ENCODE measurements around the gene CDYL2.
A peak's percentile ranks its signal among the peaks of the same experiment; 100 is the strongest.

CDYL2 gene

DNA sequence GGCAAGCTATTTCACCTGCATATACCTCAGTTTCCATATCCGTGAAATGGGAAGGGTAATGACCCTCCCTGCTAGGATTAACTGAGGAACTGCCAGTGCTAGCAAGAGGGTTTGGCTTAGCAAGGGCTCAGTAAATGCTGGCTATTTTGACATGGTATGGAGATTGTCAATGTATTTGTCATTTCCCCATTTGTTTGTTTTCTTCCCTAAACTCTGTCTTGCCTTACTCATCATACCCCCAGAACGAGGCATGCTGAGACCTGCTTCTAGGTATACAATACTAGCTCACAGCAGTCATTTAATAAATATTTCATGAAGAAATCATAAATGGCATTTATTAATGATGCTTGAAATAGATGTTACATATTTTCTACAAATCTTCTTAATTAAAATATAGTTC, 139.6 kb downstream of the CDYL2 start:
- no peak for DNase-seq (ENCODE audit: extremely low read depth, insufficient read length)
- Histone ChIP-seq H3K27me3 (replicated peaks; ENCODE audit: control insufficient read depth, insufficient read depth, low read length) (no peaks in the 10 kb centered on the region), H3K36me3 (ENCODE audit: control insufficient read depth, insufficient read depth, low read length) (peaks cover 2% of the 10 kb centered on the region; the same call in 1 of the 2 replicates), H3K4me3 (replicated peaks; ENCODE audit: low read depth, low read length) (no peak overlapping the region)
- TF ChIP-seq, protein P1, sequence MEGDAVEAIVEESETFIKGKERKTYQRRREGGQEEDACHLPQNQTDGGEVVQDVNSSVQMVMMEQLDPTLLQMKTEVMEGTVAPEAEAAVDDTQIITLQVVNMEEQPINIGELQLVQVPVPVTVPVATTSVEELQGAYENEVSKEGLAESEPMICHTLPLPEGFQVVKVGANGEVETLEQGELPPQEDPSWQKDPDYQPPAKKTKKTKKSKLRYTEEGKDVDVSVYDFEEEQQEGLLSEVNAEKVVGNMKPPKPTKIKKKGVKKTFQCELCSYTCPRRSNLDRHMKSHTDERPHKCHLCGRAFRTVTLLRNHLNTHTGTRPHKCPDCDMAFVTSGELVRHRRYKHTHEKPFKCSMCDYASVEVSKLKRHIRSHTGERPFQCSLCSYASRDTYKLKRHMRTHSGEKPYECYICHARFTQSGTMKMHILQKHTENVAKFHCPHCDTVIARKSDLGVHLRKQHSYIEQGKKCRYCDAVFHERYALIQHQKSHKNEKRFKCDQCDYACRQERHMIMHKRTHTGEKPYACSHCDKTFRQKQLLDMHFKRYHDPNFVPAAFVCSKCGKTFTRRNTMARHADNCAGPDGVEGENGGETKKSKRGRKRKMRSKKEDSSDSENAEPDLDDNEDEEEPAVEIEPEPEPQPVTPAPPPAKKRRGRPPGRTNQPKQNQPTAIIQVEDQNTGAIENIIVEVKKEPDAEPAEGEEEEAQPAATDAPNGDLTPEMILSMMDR (IDR thresholded peaks at IDR 0.05; ENCODE audit: insufficient read depth, low read length, poor library complexity, severe bottlenecking), result no peak

DNA sequence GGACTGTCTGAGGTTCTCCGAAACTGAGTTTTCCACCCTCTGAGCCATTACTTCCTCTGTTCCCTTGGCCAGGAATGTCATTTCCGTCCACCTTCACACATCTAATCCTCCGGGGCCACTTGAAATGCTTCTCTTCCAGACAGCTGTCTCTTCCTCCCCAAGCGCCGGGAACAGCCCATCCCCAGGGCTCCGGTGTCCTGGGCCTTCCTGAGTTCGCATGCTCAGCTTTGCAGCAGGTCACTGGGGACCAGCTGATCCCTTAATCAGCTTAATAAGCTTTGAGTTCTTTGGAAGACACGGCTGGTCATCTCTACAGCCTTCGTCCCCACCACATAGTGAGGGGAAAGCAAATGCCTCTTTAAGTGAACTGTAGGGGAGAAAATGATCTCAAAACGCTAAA, 140.2 kb downstream of the CDYL2 start:
- TF ChIP-seq, protein P1 (IDR thresholded peaks at IDR 0.05; ENCODE audit: insufficient read depth, low read length, poor library complexity, severe bottlenecking), result no peak
- H3K4me3 ChIP-seq (replicated peaks; ENCODE audit: low read depth, low read length), result no peak overlapping the region
- no peak for DNase-seq (ENCODE audit: extremely low read depth, insufficient read length)
- no peaks in the 10 kb centered on the region for H3K27me3 ChIP-seq (replicated peaks; ENCODE audit: control insufficient read depth, insufficient read depth, low read length)
- no peaks in the 10 kb centered on the region for H3K36me3 ChIP-seq (ENCODE audit: control insufficient read depth, insufficient read depth, low read length)

DNA sequence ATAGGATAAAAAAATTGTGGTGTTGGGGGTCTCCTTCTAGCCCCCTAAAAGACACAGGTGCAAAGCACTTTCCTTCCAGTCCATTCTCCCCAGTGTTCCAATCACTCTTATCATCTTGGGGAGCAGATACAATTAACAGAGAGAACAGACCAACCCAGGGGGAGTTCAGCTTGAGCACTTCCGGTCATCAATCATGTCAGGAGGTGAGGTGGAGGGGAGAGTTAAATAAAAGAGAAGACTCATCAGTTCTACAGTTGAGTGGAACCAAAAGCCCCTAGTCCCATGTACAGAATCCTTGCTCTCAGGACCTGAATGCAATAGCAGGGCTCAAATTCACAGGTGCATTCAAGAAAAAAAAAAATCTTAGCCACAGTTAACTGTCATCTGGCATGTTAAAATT, 141.3 kb downstream of the CDYL2 start:
- H3K27me3 ChIP-seq (replicated peaks; ENCODE audit: control insufficient read depth, insufficient read depth, low read length), result no peaks in the 10 kb centered on the region
- TF ChIP-seq, protein P1 (IDR thresholded peaks at IDR 0.05; ENCODE audit: insufficient read depth, low read length, poor library complexity, severe bottlenecking), result no peak
- no peak overlapping the region for H3K4me3 ChIP-seq (replicated peaks; ENCODE audit: low read depth, low read length)
- H3K36me3 ChIP-seq (ENCODE audit: control insufficient read depth, insufficient read depth, low read length), result no peaks in the 10 kb centered on the region
- no peak for DNase-seq (ENCODE audit: extremely low read depth, insufficient read length)

DNA sequence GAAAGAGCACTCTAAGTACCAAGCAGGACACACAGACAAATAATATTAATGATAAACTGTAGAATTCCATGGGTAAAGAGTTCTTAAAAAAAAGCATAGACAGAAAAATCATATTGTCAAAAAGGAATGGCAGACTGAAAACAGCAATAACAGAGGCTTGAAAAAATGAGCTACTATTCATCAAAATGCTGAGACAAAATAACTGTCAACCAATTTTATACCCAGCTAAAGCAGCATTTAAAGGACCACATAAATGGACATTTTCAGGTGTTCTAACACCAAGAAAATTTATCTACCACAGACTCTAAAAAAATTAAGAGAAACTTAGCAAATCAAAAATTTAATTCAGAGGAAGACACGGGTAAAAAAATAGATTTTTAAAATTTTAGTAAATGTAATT, 144.5 kb downstream of the CDYL2 start:
- Histone ChIP-seq H3K4me3 (replicated peaks; ENCODE audit: low read depth, low read length) (no peak overlapping the region), H3K36me3 (ENCODE audit: control insufficient read depth, insufficient read depth, low read length) (no peaks in the 10 kb centered on the region), H3K27me3 (replicated peaks; ENCODE audit: control insufficient read depth, insufficient read depth, low read length) (no peaks in the 10 kb centered on the region)
- TF ChIP-seq, protein P1 (IDR thresholded peaks at IDR 0.05; ENCODE audit: insufficient read depth, low read length, poor library complexity, severe bottlenecking), result no peak
- no peak for DNase-seq (ENCODE audit: extremely low read depth, insufficient read length)

DNA sequence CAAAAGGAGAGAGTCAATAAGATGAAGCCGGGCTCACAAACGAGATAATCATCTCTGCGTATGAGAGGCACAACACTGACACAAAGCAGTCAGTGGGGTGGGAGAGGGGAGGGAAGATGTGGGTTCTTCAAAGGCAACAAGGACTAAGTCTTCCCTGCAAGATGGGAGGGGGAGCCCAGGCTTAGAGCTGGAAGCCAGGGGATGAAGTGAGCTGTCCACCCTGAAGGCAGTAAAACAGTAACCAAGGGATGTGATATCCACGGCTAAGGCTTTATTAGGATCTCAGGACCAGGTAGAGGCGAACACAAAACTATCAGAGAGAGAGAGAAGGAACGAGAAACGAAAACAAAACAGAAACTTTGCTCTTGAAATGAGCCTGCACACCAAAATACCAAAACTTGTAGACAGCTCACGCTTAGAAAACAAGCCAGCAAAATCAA, 147.7 kb downstream of the CDYL2 start:
- Histone ChIP-seq H3K36me3 (ENCODE audit: control insufficient read depth, insufficient read depth, low read length) (peaks cover 4% of the 10 kb centered on the region), H3K4me3 (replicated peaks; ENCODE audit: low read depth, low read length) (peak overlapping the region; percentile 60), H3K27me3 (replicated peaks; ENCODE audit: control insufficient read depth, insufficient read depth, low read length) (no peaks in the 10 kb centered on the region)
- TF ChIP-seq, protein P1 (IDR thresholded peaks at IDR 0.05; ENCODE audit: insufficient read depth, low read length, poor library complexity, severe bottlenecking), result no peak
- peak; percentile 58 for DNase-seq (ENCODE audit: extremely low read depth, insufficient read length)

DNA sequence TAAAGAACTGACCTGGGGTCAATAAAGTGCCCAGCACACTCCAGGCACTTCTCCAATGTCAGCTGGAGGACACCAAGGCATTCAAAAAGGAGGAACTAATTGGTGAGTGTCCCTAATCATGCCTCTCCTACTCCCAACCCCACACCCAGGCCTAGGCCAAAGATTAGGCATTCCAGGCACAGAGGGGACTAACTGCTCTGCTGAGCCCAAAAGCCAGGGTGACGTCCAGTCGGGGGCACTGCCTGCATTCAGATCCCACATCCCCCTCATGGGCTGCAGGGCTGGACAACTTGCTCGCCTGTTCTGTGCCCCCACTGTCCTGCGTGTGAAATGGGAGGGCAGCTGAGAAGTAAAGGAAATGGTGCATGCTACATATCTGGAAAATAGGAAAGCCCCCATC, 148.2 kb downstream of the CDYL2 start:
- Histone ChIP-seq H3K27me3 (replicated peaks; ENCODE audit: control insufficient read depth, insufficient read depth, low read length) (no peaks in the 10 kb centered on the region), H3K36me3 (ENCODE audit: control insufficient read depth, insufficient read depth, low read length) (peaks cover 4% of the 10 kb centered on the region), H3K4me3 (replicated peaks; ENCODE audit: low read depth, low read length) (no peak overlapping the region; the same call in none of the 2 replicates)
- TF ChIP-seq, protein P1 (IDR thresholded peaks at IDR 0.05; ENCODE audit: insufficient read depth, low read length, poor library complexity, severe bottlenecking), result no peak
- DNase-seq (ENCODE audit: extremely low read depth, insufficient read length), result no peak

Data from GM06990 (cell line).